Ecto neural progenitor cell (in vitro differentiated cells): Measurements from ENCODE around the gene METTL9.
"Not testable (repeated sequence)": the region's sequence is repeated elsewhere in the genome, so short reads cannot be mapped to it uniquely, and the experiment has no call there.

ENCODE experiments used
- DNase-seq: peaks from one replicate; pipeline ENCODE4 v3.0.0-alpha.2; 2018; ENCODE audit warnings: low spot score

METTL9 gene

DNA sequence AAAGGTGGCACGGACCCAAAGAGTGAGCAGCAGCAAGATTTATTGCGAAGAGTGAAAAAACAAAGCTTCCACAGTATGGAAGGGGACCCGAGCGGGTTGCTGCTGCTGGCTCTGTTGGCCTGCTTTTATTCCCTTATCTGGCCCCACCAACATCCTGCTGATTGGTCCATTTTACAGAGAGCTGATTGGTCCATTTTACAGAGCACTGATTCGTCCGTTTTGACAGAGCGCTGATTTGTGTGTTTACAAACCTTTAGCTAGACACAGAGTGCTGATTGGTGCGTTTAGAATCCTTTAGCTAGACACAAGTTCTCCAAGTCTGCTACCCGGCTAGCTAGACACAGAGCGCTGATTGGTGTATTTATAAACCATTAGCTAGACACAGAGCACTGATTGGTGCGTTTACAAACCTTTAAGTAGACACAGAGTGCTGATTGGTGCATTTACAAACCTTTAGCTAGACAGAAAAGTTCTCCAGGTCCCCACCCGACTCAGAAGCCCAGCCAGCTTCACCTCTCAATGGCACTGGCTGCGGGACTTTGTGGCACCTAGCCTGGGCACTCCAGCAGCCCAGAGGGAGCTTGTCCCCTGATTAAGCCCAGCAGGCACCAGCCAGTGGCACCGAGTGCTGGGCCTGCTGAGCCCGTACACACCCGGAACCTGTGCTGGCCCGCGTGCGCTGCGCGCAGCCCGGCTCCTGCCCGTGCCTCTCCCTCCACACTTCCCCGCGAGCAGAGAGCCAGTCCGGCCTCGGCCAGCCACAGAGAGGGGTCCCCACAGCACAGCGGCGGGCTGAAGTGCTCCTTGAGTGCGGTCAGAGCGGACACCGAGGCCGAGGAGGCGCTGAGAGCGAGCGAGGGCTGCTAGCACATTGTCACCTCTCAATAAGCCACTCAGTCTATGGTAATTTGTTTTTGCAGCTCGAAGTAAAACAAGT lies 37.9 kb downstream of the METTL9 start:
- DNase-seq = no peak

GRCh38 chr16:21638573-21638975 lies 39.2 kb downstream of the METTL9 start:
- DNase-seq = no peak

GRCh38 chr16:21639493-21639892 lies 40.1 kb downstream of the METTL9 start:
- DNase-seq = no peak

GRCh38 chr16:21641916-21642315 lies 42.5 kb downstream of the METTL9 start:
- no peak for DNase-seq

DNA sequence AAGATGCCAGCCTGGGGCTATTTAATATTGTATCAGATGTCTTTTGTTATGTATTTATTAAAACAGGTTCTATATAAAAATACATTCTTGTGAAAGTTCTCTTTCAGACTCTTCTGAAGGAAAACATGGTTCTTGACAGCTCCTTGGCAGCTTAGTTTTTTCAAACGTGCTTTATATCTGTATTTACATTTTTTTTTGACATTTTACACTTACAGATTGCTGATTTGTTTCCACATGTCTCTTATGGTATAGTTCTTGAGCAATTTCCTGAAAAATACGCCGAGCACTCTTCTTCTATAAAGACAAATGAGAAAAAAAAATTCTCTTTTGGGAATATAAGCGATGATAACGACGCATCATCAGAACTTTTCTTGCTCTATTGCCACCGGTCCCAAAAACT lies 43.5 kb downstream of the METTL9 start:
- DNase-seq = no peak

GRCh38 chr16:21643785-21644184 lies 44.4 kb downstream of the METTL9 start:
- DNase-seq = no peak

GRCh38 chr16:21644674-21645073 lies 45.3 kb downstream of the METTL9 start:
- no peak for DNase-seq

DNA sequence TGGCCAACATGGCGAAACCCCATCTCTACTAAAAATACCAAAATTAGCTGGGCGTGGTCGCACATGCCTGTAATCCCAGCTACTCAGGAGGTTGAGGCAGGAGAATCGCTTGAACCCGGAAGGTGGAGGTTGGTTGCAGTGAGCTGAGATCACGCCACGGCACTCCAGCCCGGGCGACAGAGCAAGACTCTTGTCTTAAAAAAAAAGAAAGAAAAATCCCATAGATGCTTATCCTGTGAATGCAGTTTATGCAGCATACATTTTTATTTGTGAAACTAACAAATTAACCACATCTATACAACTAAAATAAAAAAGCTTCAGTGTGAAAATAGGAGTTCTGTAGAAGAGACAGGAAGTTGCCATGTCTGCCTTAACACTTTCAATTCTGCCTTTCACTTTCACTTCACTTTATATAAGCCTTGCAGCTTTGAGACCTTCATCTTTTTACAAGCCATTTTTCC lies 45.9 kb downstream of the METTL9 start:
- DNase-seq = no peak

DNA sequence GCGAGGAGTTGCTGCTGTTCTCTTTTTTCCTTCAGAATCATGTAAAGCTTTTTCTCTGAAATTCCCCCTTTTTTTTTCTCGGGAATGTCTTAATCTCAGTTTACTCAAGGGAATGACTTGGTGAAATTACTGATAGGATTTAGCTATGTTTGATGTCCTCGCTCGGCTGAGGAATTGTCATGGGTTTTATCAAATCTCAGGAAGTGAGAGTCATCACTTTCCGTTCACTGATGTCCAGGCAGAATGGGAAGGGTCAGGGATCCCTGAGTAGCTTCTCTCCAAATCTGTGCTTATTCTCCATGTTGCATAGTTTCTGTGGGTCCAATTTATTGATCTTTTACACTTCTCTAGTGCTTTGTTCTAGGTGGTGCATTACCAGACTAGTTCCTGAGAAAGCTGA lies 46.7 kb downstream of the METTL9 start:
- no peak for DNase-seq

GRCh38 chr16:21646721-21647561 lies 47.6 kb downstream of the METTL9 start:
- no peak for DNase-seq

- no peak for DNase-seq
Measured at GRCh38 chr16:21647562-21648164, 48.3 kb downstream of the METTL9 start.

DNA sequence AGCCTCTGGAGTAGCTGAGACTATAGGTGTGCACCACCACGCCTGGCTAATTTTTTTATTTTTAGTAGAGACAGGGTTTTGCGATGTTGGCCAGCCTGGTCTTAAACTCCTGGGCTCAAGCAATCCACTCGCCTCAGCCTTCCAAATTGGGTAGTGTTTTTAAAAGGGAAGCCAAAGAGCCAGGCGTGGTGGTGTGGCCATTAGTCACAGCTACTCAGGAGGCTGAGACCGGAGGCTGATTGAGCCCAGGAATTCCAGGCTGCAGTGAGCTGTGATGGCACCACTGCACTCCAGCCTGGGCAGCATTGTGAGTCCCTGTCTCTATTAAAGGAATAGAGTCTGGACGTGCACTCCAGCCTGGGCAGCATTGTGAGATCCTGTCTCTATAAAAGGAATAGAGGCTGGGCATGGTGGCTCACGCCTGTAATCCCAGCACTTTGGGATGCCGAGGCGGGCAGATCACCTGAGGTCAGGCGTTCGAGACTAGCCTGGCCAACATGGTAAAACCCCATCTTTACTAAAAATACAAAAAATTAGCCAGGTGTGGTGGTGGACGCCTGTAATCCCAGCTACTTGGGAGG lies 50.5 kb downstream of the METTL9 start:
- DNase-seq = not testable (repeated sequence)

DNA sequence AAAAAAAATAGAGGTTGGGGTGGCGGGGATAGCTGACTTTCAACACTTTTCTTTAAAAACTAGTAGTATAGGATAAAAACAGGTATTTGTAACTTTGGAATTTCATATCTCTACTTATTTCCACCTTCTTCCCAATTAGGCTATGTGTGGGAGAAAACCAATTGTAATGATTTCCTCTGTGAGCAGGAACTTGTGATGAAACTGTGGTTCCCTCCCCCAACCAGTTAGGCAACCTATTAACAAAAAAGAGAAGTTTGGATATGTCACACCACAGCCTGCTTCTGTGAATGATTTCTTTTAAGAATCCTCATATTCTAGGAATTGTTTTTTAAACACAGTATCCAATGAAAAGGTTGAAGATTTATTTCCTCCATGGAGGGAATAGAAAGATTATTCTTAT lies 51.1 kb downstream of the METTL9 start:
- DNase-seq = no peak

DNA sequence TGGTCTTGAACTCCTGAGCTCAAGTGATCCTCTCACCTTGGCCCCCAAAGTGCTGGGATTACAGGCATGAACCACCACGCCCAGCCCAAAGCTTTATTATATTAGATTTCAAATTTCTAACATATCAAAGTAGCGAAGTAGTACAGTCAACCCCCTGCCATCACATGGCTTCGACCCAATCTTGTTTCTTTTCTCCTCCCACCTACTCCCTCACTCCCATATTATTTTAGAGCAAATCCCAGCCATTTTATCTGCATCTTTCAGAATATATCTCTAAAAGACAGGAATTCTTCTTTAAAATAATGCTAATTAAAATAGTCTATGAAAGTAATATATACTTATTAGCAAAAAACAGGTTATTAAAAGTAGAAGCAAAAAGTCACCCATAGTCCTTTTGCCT lies 52.1 kb downstream of the METTL9 start:
- no peak for DNase-seq

DNA sequence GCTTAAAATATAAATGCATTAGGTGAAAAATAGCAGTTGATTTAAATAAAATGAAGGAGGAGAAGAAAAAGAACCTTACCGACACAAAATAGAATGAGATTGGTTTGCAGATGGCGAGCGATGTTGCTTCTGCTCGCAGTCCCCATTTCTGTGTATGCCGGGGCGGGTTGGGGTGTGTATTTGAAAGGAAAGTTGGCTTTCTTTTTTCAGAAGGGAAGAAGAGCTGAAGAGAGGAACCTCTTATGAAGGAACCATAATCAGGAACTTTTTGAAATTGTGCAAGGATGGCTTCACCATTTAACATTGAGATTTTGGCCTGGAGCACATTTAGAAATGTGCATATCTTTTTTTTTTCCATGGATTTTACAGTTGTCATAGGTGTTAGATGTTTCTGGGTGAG lies 53.1 kb downstream of the METTL9 start, which contains the start of gene IGSF6:
IGSF6 (minus strand) TSS at position 156 of the 400 bp plus-strand sequence; CDS start at position 146, 10 bp downstream.
- DNase-seq = no peak

DNA sequence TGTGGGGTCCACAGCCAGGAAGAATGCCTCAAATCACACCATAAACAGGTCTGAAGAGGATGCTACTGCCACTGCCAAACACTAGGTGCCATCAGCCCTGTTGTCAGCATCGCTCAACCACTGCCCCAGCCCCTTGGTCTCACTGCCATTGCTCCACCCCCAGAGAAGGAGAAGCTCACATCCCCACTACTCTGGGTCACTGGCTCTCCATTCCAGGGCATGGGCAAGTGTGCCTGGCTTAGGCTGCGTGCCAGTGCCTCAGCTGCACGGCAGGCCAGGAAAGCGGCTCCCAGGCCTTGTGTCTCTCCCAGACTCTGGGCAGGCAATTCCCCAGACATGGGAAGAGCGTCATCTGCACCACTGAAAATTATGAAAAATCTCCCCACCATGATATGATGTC lies 54.2 kb downstream of the METTL9 start:
- DNase-seq = no peak

- DNase-seq = no peak
Measured at GRCh38 chr16:21654466-21654865, 55.1 kb downstream of the METTL9 start.

DNA sequence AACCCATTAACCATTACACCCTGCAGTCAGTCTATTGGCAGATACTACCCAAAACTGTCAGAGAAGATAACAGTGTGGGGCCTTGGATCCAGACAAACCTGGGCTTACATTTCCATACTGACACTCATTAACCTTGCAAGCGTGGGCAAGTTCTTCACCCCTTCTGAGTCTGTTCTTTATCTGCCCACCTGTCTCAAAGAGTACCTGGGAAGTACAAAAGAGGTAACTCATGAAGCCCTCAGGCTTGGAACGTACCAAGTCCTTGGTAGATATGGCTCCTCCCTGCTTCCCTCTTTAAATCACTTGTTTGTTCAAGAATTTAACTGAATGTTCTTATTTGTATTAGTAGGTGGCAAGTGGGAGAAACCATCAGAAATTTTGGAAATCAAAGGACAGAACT lies 55.5 kb downstream of the METTL9 start:
- no peak for DNase-seq

DNA sequence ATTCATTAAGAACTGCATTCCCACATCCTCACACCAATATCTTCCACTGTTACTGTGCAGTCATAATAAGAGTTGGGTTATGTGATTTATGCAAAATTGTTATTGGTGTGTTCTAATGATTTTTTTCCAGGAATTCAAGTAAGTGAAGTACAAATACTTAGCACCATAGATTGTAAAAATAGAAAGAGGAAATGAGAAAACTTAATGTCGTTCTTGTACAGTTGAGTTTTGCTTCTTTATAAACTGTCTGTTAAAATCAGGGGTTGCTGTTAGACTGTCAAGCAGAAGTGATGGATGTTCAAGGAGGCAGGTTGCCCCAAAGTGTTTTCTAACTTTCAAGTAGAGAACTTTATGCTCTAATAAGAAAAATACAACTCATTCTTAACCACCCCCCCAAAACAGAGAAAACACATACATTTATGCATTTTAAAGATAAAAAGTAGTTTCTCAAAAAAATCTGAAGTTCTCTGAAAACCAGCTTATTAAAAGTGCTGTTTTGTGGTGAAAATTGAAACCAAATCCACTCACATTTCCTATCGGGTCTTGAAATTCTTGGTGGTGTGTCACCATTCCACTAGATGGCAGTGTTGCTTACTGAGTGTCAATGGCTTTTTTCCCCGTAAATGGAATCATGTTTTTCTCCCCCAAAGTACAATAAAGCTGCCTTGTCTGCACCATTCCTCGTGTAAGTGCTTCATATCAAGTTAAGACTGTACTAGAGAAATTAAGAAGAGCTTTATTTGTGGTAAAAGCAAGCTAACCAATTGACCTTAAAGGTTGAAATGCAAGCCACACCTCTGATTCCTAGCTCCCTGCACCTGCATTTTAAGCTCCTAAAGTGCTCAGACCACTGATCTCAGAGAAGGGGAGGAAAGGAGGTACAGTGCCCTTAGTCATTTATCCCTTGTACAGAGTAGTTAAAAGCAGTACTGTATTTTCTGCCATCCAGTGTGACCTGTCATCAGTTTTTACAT lies 57.7 kb downstream of the METTL9 start:
- no peak for DNase-seq

DNA sequence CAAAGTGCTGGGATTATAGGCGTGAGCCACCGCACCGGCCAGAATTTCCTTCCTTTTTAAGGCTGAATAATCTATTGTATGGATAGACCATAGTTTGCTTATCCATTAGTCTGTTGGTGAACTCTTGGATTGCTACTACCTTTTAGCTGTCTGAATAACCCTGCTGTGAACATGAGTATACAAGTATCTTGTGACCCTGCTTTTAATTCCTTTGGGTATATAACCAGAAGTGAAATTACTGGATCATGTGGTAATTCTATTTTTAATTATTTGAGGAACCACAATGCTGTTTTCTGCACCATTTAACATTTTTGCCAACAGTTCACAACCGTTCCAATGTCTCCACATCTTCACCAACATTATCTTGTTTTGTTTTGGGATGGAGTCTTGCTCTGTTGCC lies 59.7 kb downstream of the METTL9 start:
- no peak for DNase-seq
